NCI-H82 (cell line): ENCODE measurements around the gene E2F1.
A peak's percentile ranks its signal among the peaks of the same experiment; 100 is the strongest.
"Not testable (repeated sequence)": the region's sequence is repeated elsewhere in the genome, so short reads cannot be mapped to it uniquely, and the experiment has no call there.

ENCODE experiments used
- DNase-seq: peaks from one replicate; lab custom pipeline; 2025; lab: John Stamatoyannopoulos, UW

E2F1 gene

GRCh38 chr20:33710681-33711445 is 24.7 kb upstream of the E2F1 start:
- DNase-seq, result no peak

GRCh38 chr20:33709905-33710541 is 23.8 kb upstream of the E2F1 start:
- DNase-seq, result no peak

GRCh38 chr20:33709398-33709797 is 23.2 kb upstream of the E2F1 start:
- peak; percentile 43 for DNase-seq

- DNase-seq, result no peak
Observed at GRCh38 chr20:33707668-33708067, 21.5 kb upstream of the E2F1 start.

- DNase-seq, result no peak
Observed at GRCh38 chr20:33704197-33704924, 18.2 kb upstream of the E2F1 start.

GRCh38 chr20:33703498-33704137 is 17.4 kb upstream of the E2F1 start:
- DNase-seq, result no peak

GRCh38 chr20:33702861-33703260 is 16.7 kb upstream of the E2F1 start:
- DNase-seq, result peak; percentile 88

- no peak for DNase-seq
Observed at GRCh38 chr20:33701629-33702450, 15.7 kb upstream of the E2F1 start.

- not testable (repeated sequence) for DNase-seq
Observed at GRCh38 chr20:33700696-33701441, 14.7 kb upstream of the E2F1 start.

- DNase-seq, result not testable (repeated sequence)
Observed at GRCh38 chr20:33698966-33699365, 12.8 kb upstream of the E2F1 start.

- no peak for DNase-seq
Observed at GRCh38 chr20:33697129-33697528, 10.9 kb upstream of the E2F1 start.

- DNase-seq, result no peak
Observed at GRCh38 chr20:33696448-33696847, 10.3 kb upstream of the E2F1 start.

- DNase-seq, result no peak
Observed at GRCh38 chr20:33694639-33695012, 8.4 kb upstream of the E2F1 start.

GRCh38 chr20:33693741-33694638 is 7.8 kb upstream of the E2F1 start:
- no peak for DNase-seq

GRCh38 chr20:33693289-33693688 is 7.1 kb upstream of the E2F1 start:
- DNase-seq, result no peak

- no peak for DNase-seq
Observed at GRCh38 chr20:33689973-33690372, 3.8 kb upstream of the E2F1 start.

- no peak for DNase-seq
Observed at GRCh38 chr20:33689493-33689892, 3.3 kb upstream of the E2F1 start.

- peak; percentile 42 for DNase-seq
Observed at GRCh38 chr20:33688938-33689424, 2.8 kb upstream of the E2F1 start.
